Loucy (cell line): ENCODE data around the gene KCNMA1.

Experiments used
- H2AFZ ChIP-seq: fragments of 200-600 bp; sonication (generic); 2 replicates; pipeline ENCODE4 v1.6.0; 2016; ENCODE audit warnings: antibody characterized with exemption, mild to moderate bottlenecking, low read length, moderate library complexity
- H3F3A ChIP-seq: fragments of 200-600 bp; 2 replicates; pipeline ENCODE4 v1.6.0; 2016; ENCODE audit warnings: antibody characterized with exemption, low read depth, mild to moderate bottlenecking
- H3K27me3 ChIP-seq: fragments of 200-600 bp; sonication (generic); 2 replicates; pipeline ENCODE4 v1.6.1; 2014; ENCODE audit warnings: low read length, mild to moderate bottlenecking; ENCODE audit not compliant: insufficient read depth, poor library complexity, severe bottlenecking
- H3K36me3 ChIP-seq: fragments of 200-600 bp; sonication (generic); 2 replicates; pipeline ENCODE4 v1.6.1; 2016; ENCODE audit warnings: low read length; ENCODE audit not compliant: insufficient read depth
- H3K4me1 ChIP-seq: fragments of 200-600 bp; sonication (generic); 2 replicates; pipeline ENCODE4 v1.5.1; 2014; ENCODE audit warnings: low read length, mild to moderate bottlenecking; ENCODE audit not compliant: insufficient read depth, poor library complexity, severe bottlenecking
- H3K4me2 ChIP-seq: fragments of 200-600 bp; sonication (generic); 2 replicates; pipeline ENCODE4 v1.6.0; 2014; ENCODE audit warnings: antibody characterized with exemption, low read length, low read depth, mild to moderate bottlenecking; ENCODE audit not compliant: poor library complexity, severe bottlenecking
- H3K4me3 ChIP-seq: fragments of 200-600 bp; sonication (generic); 2 replicates; pipeline ENCODE4 v1.5.1; 2014; ENCODE audit warnings: low read length, mild to moderate bottlenecking, mixed read lengths; ENCODE audit not compliant: poor library complexity, severe bottlenecking
- H3K79me2 ChIP-seq: fragments of 200-600 bp; sonication (generic); 2 replicates; pipeline ENCODE4 v1.6.1; 2014; ENCODE audit warnings: low read length; ENCODE audit not compliant: insufficient read depth
- H3K9ac ChIP-seq: fragments of 200-600 bp; sonication (generic); 2 replicates; pipeline ENCODE4 v1.6.0; 2014; ENCODE audit warnings: mild to moderate bottlenecking, low read depth, low read length, moderate library complexity; ENCODE audit not compliant: poor library complexity, severe bottlenecking
- H3K9me2 ChIP-seq: fragments of 200-600 bp; sonication (generic); replicated peaks from 2 replicates; pipeline ENCODE4 v1.6.1; 2016; ENCODE audit warnings: low read depth, low read length, mixed read lengths
- H3K9me3 ChIP-seq: fragments of 200-600 bp; sonication (generic); 2 replicates; pipeline ENCODE4 v1.6.1; 2014; ENCODE audit warnings: mild to moderate bottlenecking, antibody characterized with exemption, low read length, low read depth; ENCODE audit not compliant: insufficient read depth
- H4K20me1 ChIP-seq: fragments of 200-600 bp; sonication (generic); 2 replicates; pipeline ENCODE4 v1.6.0; 2014; ENCODE audit warnings: antibody characterized with exemption, low read length, mild to moderate bottlenecking; ENCODE audit not compliant: insufficient read depth, poor library complexity, severe bottlenecking
- CTCF ChIP-seq: fragments of 200-600 bp; sonication (generic); conservative IDR thresholded peaks from 2 replicates; pipeline ENCODE4 v1.5.1; 2014; ENCODE audit warnings: mild to moderate bottlenecking, antibody characterized with exemption, low read length
- EZH2phosphoT487 ChIP-seq: fragments of 200-600 bp; IDR thresholded peaks from 2 replicates; pipeline ENCODE4 v1.6.1; 2018; ENCODE audit warnings: antibody characterized with exemption, mild to moderate bottlenecking, moderate library complexity, borderline replicate concordance

Gene KCNMA1

GRCh38 chr10:77158666-77159065, 478.9 kb downstream of the KCNMA1 start:
- H4K20me1 ChIP-seq = no peaks in the 10 kb centered on the region
- no peaks in the 10 kb centered on the region for H3K27me3 ChIP-seq
- no peaks in the 10 kb centered on the region for H3K9me2 ChIP-seq
- H3K9me3 ChIP-seq = no peaks in the 10 kb centered on the region
- no peaks in the 10 kb centered on the region for H3F3A ChIP-seq
- no peaks in the 10 kb centered on the region for H3K79me2 ChIP-seq
- H3K36me3 ChIP-seq = no peaks in the 10 kb centered on the region
- H3K4me3 ChIP-seq = no peak overlapping the region
- no peak overlapping the region for H3K9ac ChIP-seq
- no peak overlapping the region for H3K4me2 ChIP-seq
- no peaks in the 10 kb centered on the region for H3K4me1 ChIP-seq
- no peak overlapping the region for H2AFZ ChIP-seq
- TF ChIP-seq EZH2phosphoT487 = no peak
- TF ChIP-seq CTCF = no peak

DNA sequence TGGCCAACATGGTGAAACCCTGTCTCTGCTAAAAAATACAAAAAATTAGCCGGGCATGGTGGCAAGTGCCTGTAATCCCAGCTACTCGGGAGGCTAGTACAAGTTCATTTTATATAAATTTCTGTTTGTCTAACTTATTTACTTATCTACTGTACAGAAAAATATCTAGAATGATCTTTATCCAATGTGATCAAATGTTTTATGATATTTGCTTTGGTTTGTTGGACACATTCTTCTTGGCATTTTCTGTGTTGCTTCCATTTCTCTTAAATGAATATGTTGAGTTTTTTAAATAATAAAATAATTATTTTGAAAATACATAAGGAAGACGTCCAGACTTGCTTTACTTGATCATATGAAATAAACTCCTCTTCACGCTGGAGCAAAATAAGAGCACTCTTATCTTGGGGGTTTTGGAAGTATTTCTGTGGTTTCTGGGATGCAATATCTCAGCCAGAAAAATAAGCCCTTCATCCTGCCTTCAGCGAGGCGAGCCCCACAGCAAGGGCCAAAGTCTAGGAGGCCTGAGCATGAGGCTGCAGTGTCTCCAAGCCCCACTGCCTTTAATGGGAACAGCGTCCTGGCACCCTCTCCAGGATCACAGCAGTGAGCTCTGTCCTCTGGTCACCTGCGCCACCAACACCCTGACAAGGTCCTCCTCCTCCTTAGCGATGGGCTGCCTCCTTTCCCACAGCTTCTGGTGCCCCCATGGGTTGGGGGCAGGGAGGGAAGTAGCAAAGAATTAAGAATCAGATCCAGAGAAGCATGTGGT, 480.2 kb downstream of the KCNMA1 start:
- no peak overlapping the region for H3K4me2 ChIP-seq
- H3K9me2 ChIP-seq = no peaks in the 10 kb centered on the region
- no peak overlapping the region for H2AFZ ChIP-seq
- H3F3A ChIP-seq = no peaks in the 10 kb centered on the region
- H3K36me3 ChIP-seq = no peaks in the 10 kb centered on the region
- H3K4me3 ChIP-seq = no peak overlapping the region
- no peaks in the 10 kb centered on the region for H3K79me2 ChIP-seq
- TF ChIP-seq EZH2phosphoT487 = no peak
- TF ChIP-seq CTCF = no peak
- H3K27me3 ChIP-seq = no peaks in the 10 kb centered on the region
- H3K9me3 ChIP-seq = no peaks in the 10 kb centered on the region
- no peaks in the 10 kb centered on the region for H4K20me1 ChIP-seq
- H3K4me1 ChIP-seq = no peaks in the 10 kb centered on the region
- no peak overlapping the region for H3K9ac ChIP-seq

- H3K9me2 ChIP-seq = no peaks in the 10 kb centered on the region
- TF ChIP-seq EZH2phosphoT487 (no peak), CTCF (no peak)
- H3K79me2 ChIP-seq = no peaks in the 10 kb centered on the region
- H3K27me3 ChIP-seq = no peaks in the 10 kb centered on the region
- no peak overlapping the region for H3K9ac ChIP-seq
- no peak overlapping the region for H3K4me2 ChIP-seq
- H3K4me3 ChIP-seq = no peak overlapping the region
- no peaks in the 10 kb centered on the region for H3K9me3 ChIP-seq
- no peaks in the 10 kb centered on the region for H3K4me1 ChIP-seq
- no peaks in the 10 kb centered on the region for H3K36me3 ChIP-seq
- no peaks in the 10 kb centered on the region for H4K20me1 ChIP-seq
- H2AFZ ChIP-seq = no peak overlapping the region
- H3F3A ChIP-seq = no peaks in the 10 kb centered on the region
These were observed 481.2 kb downstream of the KCNMA1 start for GRCh38 chr10:77156406-77156879.
